ENCODE measurements around the gene KLHL21. TPM values are rescaled to one million over a fixed set of nuclear protein-coding genes. Genes with fewer than 3 reads are reported as not detected.
A peak's percentile ranks its signal among the peaks of the same experiment; 100 is the strongest.

The KLHL21 gene
- total RNA-seq, 6 donors from 2014 or later: 26.4 to 66.0 (median 39.7) TPM

- Histone ChIP-seq H3K27me3 (no peaks in the 10 kb centered on the region), H3K4me1 (peaks cover 18 to 50% (median 25%) of the 10 kb centered on the region in 4 donors), H3K4me3 (no peak overlapping the region), H3K9me3 (no peaks in the 10 kb centered on the region), H3K36me3 (peaks cover 33 to 100% (median 85%) of the 10 kb centered on the region in 4 donors), H3K27ac (no peak overlapping the region)
- TF ChIP-seq POLR2AphosphoS5 (IDR thresholded peaks at IDR 0.05): no peak
- no peak for TF ChIP-seq POLR2A (IDR thresholded peaks at IDR 0.05)
- no peak for TF ChIP-seq EP300 (IDR thresholded peaks at IDR 0.05)
- no peak for TF ChIP-seq CTCF (IDR thresholded peaks at IDR 0.05)
- whole genome bisulfite sequencing, 2 donors: 96 to 98% methylated on average over 11 to 15 of the region's 15 CpGs
- peak in 1 of 2 donors; percentile 41 for DNase-seq
- ATAC-seq (ENCODE audit: low FRiP score in 2 of 2): no peak
Observed at GRCh38 chr1:6593810-6594209, 8.9 kb downstream of the KLHL21 start.

GRCh38 chr1:6592865-6593593, 9.6 kb downstream of the KLHL21 start:
- H3K27me3 ChIP-seq: no peaks in the 10 kb centered on the region
- H3K27ac ChIP-seq: no peak overlapping the region
- ATAC-seq (ENCODE audit: low FRiP score in 2 of 2) (no peak), DNase-seq (peak in 1 of 2 donors; percentile 75)
- peaks cover 28 to 100% (median 89%) of the 10 kb centered on the region in 4 donors for H3K36me3 ChIP-seq
- WGBS, 2 donors: 89 to 93% methylated on average over 20 to 38 of the region's 38 CpGs
- H3K4me3 ChIP-seq: no peak overlapping the region
- H3K4me1 ChIP-seq: peaks cover 16 to 51% (median 27%) of the 10 kb centered on the region in 4 donors
- TF ChIP-seq POLR2A (IDR thresholded peaks at IDR 0.05): no peak
- no peak for TF ChIP-seq EP300 (IDR thresholded peaks at IDR 0.05)
- no peak for TF ChIP-seq POLR2AphosphoS5 (IDR thresholded peaks at IDR 0.05)
- no peak for TF ChIP-seq CTCF (IDR thresholded peaks at IDR 0.05)
- no peaks in the 10 kb centered on the region for H3K9me3 ChIP-seq

GRCh38 chr1:6592441-6592840, 10.2 kb downstream of the KLHL21 start:
- WGBS, 2 donors: 54 to 65% methylated on average over 5 of the region's 5 CpGs
- DNase-seq (peak in 1 of 2 donors; percentile 36), ATAC-seq (ENCODE audit: low FRiP score in 2 of 2) (no peak)
- H3K36me3 ChIP-seq: peaks cover 28 to 100% (median 86%) of the 10 kb centered on the region in 4 donors
- H3K27me3 ChIP-seq: no peaks in the 10 kb centered on the region
- H3K4me3 ChIP-seq: no peak overlapping the region
- no peak overlapping the region for H3K27ac ChIP-seq
- no peaks in the 10 kb centered on the region for H3K9me3 ChIP-seq
- TF ChIP-seq POLR2A (IDR thresholded peaks at IDR 0.05) (no peak), POLR2AphosphoS5 (IDR thresholded peaks at IDR 0.05) (no peak), CTCF (IDR thresholded peaks at IDR 0.05) (no peak), EP300 (IDR thresholded peaks at IDR 0.05) (no peak)
- peaks cover 12 to 51% (median 25%) of the 10 kb centered on the region in 4 donors for H3K4me1 ChIP-seq

- DNase-seq (peak in 1 of 2 donors; percentile 36), ATAC-seq (ENCODE audit: low FRiP score in 2 of 2) (no peak)
- WGBS, 2 donors: 83 to 94% methylated on average over 6 of the region's 6 CpGs
- H3K27me3 ChIP-seq: no peaks in the 10 kb centered on the region
- H3K4me3 ChIP-seq: no peak overlapping the region
- peaks cover 6 to 51% (median 24%) of the 10 kb centered on the region in 4 donors for H3K4me1 ChIP-seq
- H3K27ac ChIP-seq: no peak overlapping the region
- peaks cover 22 to 100% (median 79%) of the 10 kb centered on the region in 4 donors for H3K36me3 ChIP-seq
- no peaks in the 10 kb centered on the region for H3K9me3 ChIP-seq
- no peak for TF ChIP-seq CTCF (IDR thresholded peaks at IDR 0.05)
- TF ChIP-seq POLR2AphosphoS5 (IDR thresholded peaks at IDR 0.05): no peak
- no peak for TF ChIP-seq EP300 (IDR thresholded peaks at IDR 0.05)
- TF ChIP-seq POLR2A (IDR thresholded peaks at IDR 0.05): no peak
Observed at GRCh38 chr1:6591644-6592043, 11.0 kb downstream of the KLHL21 start.

Data from upper lobe of left lung (tissue), 6 donors.